Ovary (tissue), 3 donors: ENCODE results near the gene ZBTB4.

Experiments
- CTCF ChIP-seq, 3 donors: fragments of 450-650 bp in 2 of 3; fragments of 200-600 bp in 1 of 3; IDR thresholded peaks; one replicate each; pipeline versions ENCODE4 v1.5.1 to v1.8.0; 2016 to 2022; ENCODE audit warnings: antibody characterized with exemption in 3 of 3, mild to moderate bottlenecking in 1 of 3
- POLR2A ChIP-seq: fragments of 450-650 bp; IDR thresholded peaks from one replicate; pipeline ENCODE4 v1.6.1; 2017; ENCODE audit warnings: antibody characterized with exemption, mild to moderate bottlenecking, moderate library complexity
- donor health status: DM: no; HTN: no; CAD: no.

GRCh38 chr17:7464081-7464480, 15.3 kb downstream of the ZBTB4 start:
- TF ChIP-seq CTCF (IDR thresholded peaks at IDR 0.05) (no peak), POLR2A (no peak)
